COLO668 (cell line): ENCODE data around the gene SSTR4.

Experiments
- DNase-seq: peaks from one replicate; lab custom pipeline; 2025; ENCODE audit not compliant: unreplicated experiment; lab: John Stamatoyannopoulos, UW

Gene SSTR4

DNA sequence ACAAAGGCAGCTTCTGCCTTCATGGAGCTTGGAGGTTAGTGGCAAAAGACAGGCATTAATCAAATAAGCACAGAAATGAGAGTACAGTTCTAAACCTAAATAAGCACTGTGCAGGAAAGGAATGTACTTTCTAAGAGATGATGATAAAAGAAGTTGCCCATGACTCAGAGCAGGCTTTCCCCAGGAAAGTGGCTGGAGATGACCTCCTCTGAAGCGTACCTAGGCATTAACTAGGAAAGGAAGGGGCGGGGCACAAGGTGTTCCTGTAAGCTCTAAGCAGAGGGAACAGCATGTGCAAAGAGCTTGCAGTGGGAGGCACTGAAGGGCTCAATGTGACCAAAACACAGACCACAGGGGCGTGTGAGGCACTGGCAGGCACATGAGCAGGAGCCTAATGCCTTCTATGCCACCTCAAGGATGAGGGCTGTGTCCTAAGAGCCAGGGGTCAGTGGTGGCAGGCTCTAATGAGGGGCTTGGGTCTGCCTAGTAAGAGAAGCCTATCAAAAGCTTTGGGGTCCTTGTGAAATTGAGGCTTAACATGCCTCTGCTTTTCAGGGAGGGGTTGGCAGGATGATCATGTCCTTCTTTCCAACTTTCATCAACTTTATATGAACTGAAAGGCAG is 4.9 kb downstream of the SSTR4 start:
- DNase-seq, result no peak

DNA sequence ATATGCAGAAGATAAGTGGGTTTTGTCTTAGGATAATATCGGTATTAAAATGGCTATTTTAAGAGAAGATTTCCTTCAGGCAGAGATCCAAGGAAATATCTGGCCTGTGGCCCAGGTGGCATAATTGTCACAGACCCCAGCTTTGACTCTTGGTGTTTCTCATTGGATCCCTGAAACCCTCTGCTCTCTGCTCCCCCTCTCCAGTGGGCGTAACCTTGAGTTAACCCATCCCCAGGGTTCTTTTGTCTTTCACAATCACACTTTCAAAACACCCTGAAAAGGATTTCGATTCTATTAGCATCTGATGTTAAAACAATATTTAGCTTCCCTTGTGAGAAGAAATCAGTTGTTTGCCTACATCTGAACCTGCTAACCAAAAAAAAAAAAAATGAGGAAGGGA is 7.2 kb downstream of the SSTR4 start:
- DNase-seq, result no peak

DNA sequence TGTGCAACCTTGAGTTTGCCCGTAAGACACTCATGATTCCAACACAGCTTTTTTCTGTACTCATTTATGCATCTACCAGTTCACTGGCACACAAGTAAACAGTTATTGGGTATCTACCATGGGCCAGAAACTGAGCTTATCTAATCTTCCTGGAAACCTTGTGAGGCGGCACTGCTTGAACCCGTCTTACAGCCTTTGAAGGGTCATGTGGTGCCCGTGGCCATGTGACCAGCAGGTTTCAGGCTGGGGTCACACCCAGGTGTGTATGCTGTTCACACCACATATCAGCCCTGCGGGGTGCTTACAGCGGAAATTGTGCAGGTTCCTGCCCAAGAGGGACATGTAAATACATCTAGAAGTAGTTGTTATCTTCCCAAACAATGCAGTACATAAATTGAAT is 8.3 kb downstream of the SSTR4 start:
- DNase-seq, result peak; percentile 12

DNA sequence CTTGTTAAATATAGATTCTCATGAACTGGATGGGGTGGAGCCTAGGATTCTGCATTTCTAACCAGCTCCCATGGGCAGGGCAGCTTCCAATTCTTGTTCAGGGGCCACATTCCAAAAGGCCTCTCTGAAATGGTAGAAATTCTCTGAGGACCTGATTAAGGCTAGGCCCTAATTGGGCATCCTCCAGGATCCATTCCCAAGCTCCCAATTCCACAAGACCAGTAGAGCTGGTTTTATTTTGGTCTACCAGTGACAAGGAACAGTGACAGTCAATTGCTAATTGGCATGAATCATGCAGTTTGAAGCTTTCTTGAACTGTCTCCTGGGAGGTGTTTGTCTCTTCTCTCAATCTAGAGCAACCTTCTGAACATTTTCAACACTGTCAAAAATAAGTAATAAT is 11.3 kb downstream of the SSTR4 start:
- DNase-seq, result no peak

DNA sequence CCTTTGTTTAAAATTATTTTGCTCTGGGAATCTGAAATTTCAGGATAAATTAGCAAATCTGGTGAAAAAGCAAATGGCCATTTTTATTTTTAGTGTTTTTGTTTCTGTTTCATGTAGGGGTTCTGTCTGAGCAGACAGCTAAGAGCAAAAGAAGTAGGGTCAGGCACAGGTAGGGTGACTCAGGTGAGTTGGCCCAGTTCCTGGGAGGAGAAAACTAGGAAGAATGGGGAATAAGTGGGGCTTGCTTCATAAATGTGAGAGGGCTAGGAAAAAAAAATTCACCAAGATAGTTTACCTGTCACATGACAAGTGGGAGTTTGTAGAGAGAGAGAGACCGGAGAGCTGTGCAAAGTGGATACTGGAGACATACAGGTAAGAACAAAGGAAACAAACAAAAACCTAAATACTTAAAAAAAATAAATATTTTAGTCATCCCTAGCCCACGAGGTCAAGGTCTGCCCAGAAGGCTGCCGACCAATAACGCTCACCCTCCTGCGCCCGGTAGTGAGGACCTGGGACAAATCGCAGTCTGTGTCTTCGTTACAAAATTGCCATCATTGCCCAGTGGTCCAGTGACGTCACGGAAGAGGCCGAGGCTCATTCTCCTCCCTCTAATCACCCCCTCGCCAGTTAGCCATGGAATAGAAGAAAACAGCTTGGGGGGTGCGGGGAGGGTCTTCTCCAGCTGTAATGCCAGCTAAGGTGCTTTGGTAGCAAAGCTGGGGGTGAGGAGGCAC is 12.1 kb downstream of the SSTR4 start:
- DNase-seq, result no peak

DNA sequence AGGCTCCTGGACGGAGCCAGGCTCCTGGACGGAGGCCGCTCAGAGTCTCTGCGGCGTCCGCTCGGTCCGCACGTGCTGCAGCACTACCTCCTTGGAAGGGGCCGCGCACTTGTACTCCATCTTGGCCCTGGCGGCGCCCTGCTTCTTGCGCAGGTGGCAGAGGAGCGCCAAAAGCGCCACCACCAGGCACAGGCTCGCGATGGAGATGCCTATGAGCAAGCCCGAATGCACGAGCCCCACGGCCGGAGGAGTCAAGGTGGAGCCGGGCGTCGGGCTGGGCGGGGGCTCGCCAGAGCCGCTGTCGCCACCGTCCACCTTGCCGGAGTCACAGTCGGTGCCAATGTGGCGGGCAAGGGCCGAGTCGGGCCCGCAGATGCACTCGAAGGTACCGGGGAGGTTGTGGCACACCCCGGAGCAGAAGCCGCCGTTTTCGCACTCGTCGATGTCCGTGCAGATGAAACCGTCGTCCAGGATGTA is 12.7 kb downstream of the SSTR4 start:
- DNase-seq, result no peak

DNA sequence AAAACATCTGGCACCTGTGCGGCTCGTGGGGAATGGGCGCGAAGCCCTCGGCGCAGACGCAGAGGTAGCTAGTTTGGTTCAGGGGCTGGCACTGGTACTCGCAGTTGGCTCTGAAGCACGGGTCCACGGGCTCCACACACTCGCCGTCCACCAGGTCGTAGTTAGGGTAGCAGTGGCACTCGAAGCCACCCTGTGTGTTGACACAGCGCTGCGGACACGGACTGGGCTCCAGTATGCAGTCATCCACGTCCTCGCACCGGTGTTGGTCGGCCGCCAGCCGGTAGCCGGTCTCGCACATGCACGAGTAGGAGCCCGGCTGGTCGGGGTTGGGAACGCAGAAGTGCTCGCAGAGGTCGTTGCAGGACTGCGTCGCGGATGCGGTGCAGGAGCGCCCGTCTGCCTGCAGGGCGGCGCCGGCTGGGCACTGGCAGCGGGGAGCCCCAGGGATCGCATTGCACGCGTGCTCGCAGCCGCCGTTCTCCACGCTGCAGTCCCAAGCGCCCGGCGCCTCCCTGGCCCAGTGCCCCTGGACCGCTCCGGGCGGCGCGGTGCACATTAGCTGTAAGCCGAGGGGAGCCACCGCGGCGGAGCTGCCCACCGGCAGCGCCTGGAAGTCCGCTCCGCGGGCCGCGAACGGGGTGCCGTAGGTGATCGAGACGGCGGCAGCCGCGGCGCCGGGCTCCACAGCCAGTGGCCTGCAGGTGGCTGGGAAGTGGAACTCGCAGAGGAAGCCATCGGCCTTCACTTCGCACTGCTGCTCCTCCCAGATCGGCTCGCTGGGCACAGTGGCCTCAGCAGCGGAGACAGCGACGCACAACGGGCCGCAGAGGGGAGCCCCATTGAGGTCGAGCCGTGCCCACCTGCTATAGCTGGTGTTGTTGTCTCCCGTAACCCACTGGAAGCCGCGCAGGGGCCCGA is 13.4 kb downstream of the SSTR4 start:
- DNase-seq, result peak; percentile 31

DNA sequence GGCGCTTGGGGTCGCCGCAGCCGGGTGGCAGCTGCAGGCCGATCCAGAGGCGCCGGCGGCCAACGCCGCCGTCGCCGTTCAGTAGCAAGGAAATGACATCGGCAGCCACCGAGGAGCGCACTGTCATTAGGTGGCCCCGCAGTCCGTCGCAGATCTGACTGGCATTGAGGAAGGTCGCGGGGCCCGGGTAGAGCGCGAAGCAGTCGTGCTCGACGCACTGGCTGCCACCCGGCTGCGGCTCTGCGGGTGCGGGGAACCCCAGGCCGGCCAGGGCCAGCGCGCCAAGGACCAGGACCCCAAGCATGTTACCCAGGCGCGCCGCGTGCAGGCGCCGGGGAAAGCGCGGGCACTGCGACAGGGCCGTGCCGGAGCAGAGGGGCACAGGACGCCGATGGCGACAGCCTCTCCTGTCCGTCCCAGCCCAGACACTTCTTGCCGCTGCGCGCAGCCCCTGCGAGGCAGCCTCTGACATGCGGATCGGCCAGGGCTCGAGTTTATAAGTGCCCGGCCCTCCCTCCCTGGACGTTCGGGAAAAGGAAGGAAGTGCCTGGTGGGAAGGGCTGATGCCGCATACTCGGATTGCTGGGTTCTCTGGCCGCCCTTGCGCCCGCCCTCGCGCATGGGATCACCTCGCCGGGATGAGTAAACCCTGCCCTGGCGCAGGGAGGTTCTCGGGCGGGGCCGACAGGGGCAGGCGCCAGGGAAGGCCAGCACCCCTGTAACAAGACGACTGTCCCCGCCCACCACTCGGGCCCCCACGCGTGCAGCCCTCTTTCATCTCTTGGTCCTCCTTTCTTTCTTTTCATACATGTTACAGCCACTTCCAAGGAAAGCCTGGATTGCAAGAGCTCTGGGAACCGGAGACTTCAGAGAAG is 14.3 kb downstream of the SSTR4 start, which contains the start of gene THBD:
Gene THBD (minus strand): TSS at position 472 of the 875 bp plus-strand sequence. CDS start 168 bp downstream, at position 304.
- no peak for DNase-seq

DNA sequence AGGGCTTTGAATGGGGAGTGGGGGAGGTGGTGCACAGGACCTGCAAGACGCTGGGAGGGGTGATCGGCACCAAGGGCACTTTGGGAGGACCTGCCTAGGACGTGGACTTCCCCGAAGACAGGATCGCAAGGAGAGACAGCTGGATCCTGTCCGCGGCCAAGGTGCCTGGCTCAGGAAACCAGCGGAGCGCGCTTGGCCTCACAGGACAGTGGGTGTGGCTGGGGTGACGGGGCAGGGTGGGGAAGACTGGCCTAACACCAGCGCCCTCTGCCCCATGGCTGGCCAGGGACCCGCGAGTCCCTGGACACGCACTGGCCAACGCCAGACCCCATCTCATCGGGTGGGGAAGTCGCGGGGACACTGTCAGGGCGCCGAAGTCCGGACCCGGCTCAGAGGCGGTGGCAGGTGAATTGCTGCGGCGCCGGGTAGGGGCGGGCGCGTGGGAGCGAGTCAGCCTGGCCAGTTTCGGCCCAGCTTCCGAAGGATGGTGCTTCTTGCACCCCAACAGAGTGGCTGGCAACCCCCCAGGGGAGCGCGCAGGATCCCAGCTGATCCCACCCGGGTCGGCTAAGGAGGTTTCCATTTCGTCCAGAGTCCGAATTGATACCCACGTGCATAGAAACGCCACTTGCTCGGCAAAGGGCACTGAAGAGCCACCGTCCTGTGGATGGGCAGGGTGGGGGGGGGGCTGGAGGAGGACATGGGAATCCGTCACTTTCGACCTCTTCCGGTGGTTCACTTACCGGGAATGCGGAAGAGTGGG is 15.1 kb downstream of the SSTR4 start:
- DNase-seq, result no peak

DNA sequence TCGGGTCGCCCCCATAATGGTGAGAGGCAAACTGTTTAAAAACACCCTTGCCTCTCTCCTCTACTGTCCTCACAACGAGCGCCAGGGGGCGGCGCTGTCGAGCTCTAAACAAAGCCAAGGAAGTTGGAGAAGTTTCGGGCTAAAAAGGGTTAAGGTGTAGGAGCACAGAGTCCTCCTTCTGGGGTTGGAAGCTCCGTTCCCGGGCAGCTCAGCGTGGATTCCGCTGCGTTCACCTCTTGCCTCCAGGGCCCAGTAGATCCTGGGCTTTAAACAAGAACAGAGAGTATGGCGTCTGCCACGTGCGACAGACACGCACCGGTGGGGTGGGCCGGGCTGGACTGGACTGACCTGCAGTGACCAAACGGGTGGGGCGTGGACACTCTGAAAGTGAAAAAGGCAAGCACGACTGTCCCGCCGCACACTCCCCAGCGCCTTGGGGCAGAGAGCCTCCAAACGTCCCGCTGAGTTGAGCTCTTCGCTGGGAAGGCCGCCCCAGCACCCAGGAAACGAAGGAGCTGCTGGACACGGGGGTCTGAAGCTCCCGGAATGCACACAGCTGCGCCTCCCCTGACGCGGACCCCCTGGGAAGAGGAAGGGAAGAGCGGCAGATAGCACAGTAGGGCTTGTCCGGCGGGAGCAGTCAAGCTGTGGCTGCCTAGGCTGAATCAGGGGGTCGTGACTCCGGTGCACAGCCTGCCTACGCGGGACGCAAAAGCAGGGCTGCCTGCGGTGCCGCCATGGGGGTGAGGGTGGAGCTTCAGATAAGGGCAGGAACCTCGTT is 15.9 kb downstream of the SSTR4 start:
- no peak for DNase-seq

DNA sequence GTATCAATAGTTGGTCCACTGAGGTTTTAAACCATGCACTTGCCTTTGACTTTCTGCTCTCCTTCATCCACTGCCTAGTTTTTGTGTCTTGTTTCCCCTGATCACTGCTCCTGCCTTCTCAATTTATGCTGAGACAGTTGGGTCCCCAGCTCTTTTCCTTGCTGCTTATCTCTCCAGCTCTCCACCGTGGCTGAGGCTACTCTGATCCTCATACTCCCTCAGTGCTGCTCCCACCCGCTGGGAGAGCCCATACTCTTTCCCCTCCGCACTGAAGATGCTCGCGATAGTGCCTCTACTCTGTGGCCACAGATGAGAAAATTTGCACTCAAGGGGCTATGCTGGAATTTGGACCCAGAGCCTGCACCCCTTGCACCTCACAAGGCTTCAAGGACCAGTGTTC is 17.8 kb downstream of the SSTR4 start:
- DNase-seq, result no peak

DNA sequence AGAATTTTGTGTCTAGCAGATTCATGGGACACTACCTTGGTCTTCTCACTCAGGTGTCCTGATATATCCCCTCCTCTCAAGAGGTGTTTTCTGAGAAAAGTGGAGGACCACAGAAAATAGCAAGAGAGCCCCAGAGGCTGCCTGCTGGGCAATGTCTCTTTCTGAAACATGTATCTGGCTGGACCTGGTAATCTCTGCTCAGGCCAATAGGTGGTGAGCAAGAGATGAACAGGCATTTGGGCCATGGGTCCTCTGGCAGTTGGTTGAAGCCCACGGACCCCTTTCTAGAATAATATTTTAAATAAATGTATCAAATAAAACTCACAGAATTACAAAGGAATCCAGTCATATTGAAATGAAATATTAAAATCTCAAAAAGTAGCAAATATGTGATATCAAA is 23.1 kb downstream of the SSTR4 start:
- DNase-seq, result no peak

DNA sequence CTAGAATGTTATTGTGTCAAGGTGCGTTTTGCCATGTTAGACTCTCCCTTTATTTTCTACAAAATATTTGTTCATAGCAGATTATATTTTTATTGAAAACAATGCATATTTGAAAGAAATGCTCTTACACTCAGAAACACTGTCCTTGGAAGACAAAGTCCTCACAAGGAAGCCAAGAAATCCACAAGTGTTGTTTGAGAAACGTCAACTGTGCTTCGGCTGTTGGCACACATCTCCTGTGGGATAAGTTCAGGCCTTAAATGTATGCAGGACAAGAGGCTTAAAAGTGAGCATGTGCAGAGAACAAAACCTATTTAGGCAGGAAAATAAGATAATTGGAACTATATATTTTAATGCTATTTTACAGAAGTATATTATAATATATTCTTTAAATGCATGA is 23.9 kb downstream of the SSTR4 start:
- DNase-seq, result no peak

DNA sequence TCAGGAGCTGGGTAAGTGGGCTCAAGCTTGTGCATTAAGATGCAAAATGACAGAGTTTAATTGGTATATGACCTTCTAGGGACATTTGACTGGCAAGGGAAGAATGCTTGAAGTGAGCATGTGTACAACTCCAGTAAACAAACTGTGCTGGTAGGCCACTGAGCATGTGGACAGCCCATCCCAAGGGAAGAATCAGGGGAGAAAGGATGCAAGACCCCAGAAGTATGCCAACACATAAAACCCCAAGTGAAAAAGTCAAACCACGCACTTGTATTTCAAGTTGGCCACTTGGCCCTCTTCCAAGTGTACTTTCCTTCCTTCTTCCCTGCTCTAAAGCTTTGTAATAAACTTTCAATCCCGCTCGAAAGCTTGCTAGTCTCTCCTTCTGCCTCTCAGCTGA is 24.7 kb downstream of the SSTR4 start:
- no peak for DNase-seq

DNA sequence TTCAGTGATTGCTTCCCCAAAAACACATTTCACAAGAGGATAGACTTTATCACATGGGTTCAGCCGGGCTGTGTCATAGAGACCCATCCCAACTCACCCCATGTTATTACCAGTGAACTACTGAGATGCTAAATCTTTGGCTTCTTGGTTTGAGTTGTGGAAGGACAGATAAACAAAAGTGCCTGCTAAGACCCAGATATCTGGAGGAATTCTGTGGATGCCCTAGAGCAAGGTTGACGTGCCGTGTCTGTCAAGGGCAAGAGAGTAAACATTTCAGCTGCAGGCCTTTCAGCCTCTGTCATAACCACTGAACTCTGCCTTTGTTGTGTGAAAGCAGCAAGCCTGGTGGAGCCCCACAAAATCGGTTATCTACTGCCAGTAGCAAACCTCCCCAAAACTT is 25.5 kb downstream of the SSTR4 start:
- DNase-seq, result no peak

DNA sequence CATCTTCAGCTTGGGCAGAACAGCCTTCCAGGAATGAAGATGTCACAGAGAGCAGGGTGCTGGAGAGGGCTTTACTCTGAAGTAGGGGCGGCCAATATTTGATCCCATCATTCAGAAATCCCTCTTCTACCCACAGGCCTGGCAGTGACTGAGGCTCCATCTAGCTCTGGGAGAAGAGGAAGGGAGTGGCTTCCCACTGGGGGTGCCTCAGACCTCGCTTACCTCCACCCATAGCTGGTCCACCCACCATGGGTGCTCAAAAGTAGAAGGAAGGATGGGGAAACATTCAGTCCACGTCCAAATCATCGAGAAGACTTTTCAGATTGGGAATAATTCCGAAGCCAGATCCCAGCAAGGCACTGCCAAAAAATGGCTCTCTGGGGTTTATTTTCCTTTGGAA is 26.1 kb downstream of the SSTR4 start:
- no peak for DNase-seq

DNA sequence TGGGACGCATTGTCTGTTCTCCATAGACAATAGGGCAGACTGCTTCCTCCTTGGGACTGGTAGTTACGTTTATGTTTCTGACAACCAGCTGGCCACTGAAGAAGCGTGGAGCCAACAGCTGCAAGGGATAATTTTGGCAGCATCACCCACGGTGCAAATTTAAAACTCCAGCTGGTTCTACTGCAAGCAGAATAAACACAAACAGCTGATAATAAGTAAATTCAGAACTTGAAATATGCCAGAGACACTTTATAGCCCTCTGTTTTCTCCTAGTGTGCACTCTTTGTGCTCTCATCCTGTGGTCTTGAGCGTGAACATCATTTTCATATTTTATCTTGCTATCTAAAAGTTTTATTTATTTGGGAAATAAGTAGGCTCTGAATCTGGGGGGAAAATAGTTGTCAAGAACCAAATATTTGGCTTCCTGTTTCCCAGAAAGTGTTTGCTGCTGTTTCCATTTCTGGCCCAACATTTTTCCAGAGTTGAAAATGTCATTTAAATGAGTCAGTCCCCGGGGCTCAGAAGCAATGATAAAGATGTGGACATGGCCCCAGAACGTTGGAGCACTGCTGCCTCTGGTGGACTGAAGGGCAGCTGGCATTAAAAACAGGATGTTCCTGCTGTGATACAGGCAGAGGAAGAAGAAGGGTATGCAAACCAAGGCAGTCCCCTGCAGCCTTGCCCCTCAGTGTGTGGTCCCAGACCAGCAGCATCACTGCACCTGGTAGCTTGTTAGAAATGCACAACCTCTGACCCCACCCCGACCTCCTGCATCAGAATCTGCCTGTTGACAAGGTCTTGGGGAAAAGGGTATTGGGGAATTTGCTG is 26.8 kb downstream of the SSTR4 start:
- no peak for DNase-seq

DNA sequence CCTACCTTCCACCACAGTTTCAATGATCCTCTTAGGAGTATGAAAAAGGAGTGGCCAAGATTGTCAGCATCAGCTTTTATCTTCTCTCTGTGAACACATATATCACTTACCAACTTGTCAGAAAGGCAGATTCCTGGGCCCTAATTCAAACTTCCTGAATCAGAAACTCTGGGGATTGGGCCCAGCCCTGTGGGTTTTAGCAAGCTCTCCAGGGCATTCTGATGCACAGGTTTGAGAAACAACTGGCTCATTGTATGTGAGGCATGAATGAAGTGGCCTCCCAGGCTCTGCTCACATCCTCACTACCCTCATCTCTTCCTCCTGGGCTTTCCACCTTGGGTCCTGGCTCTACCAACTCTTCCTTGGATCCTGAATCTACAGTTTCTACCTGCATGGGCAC is 27.5 kb downstream of the SSTR4 start:
- DNase-seq, result no peak
